ENCODE results near the gene TRAPPC12. TPM values are rescaled to one million over a fixed set of nuclear protein-coding genes. Genes with fewer than 3 reads are reported as not detected.

Gene TRAPPC12
- total RNA-seq, 1 experiment from 2014 or later, result 72.8 TPM

DNA sequence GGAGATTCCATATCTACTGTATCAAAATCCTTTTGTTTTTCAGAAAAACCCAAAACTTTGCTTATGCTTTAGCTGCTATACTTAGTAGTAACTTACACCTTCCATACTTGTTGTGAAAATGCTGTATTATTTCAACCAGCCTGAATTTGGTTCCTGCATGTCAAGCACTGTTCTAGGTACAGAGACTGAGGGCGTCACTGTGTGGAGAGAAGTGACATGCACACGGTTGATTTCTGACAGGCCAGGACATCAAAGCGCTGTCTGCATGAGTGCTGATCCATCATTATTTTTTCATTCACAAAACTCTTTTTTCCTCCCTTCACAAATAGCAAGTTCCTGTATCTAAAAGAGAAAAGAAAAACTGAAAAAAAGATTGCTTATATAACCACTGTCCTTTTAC, 31.6 kb downstream of the TRAPPC12 start:
- Mint-ChIP-seq H3K27ac (no peak overlapping the region), H3K4me1 (no peaks in the 10 kb centered on the region), H3K9me3 (no peaks in the 10 kb centered on the region), H3K4me3 (no peak overlapping the region), H3K36me3 (peaks cover 19% of the 10 kb centered on the region), H3K27me3 (ENCODE audit: low read depth) (no peaks in the 10 kb centered on the region)
- ChIA-PET POLR2A (no interaction called here), CTCF (no interaction called here)
- no peak for ATAC-seq
- no peak for DNase-seq (ENCODE audit: low spot score)
- TF ChIP-seq KAT7 (CRISPR knock-in tag; IDR thresholded peaks at IDR 0.05; ENCODE audit: borderline replicate concordance) (no peak), OVOL2 (CRISPR knock-in tag; IDR thresholded peaks at IDR 0.05; ENCODE audit: borderline replicate concordance) (no peak), ZNF416 (CRISPR knock-in tag; IDR thresholded peaks at IDR 0.05) (no peak), RORB (CRISPR knock-in tag; IDR thresholded peaks at IDR 0.05) (no peak), ZNF396 (CRISPR knock-in tag; IDR thresholded peaks at IDR 0.05; ENCODE audit: borderline replicate concordance) (no peak), NR2C2 (CRISPR knock-in tag; IDR thresholded peaks at IDR 0.05) (no peak)
- TF ChIP-seq, protein P1, sequence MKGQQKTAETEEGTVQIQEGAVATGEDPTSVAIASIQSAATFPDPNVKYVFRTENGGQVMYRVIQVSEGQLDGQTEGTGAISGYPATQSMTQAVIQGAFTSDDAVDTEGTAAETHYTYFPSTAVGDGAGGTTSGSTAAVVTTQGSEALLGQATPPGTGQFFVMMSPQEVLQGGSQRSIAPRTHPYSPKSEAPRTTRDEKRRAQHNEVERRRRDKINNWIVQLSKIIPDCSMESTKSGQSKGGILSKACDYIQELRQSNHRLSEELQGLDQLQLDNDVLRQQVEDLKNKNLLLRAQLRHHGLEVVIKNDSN (CRISPR knock-in tag; IDR thresholded peaks at IDR 0.05), result no peak
- TF ChIP-seq, protein P2, sequence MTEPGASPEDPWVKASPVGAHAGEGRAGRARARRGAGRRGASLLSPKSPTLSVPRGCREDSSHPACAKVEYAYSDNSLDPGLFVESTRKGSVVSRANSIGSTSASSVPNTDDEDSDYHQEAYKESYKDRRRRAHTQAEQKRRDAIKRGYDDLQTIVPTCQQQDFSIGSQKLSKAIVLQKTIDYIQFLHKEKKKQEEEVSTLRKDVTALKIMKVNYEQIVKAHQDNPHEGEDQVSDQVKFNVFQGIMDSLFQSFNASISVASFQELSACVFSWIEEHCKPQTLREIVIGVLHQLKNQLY (CRISPR knock-in tag; IDR thresholded peaks at IDR 0.05), result no peak

DNA sequence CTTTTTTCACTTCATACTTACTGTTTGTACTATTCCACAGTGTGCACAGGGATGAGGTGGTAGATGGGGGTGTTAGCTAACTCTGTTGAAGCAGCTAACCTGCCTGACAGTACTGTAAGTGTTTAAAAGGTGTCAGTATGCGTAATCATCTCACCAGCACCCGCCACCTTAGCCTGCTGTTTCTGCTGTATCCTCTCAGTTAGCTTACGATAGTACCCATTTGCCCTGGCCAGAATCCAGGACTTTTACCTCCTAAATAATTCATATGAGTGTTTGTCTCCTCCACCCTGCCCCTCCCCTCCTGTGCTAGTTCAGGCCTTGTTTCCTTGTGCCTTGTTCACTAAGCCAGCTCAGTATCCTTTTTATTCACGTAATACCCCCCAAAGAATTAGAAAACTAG, 34.2 kb downstream of the TRAPPC12 start:
- H3K4me1 Mint-ChIP-seq, result no peaks in the 10 kb centered on the region
- TF ChIP-seq, protein P3, sequence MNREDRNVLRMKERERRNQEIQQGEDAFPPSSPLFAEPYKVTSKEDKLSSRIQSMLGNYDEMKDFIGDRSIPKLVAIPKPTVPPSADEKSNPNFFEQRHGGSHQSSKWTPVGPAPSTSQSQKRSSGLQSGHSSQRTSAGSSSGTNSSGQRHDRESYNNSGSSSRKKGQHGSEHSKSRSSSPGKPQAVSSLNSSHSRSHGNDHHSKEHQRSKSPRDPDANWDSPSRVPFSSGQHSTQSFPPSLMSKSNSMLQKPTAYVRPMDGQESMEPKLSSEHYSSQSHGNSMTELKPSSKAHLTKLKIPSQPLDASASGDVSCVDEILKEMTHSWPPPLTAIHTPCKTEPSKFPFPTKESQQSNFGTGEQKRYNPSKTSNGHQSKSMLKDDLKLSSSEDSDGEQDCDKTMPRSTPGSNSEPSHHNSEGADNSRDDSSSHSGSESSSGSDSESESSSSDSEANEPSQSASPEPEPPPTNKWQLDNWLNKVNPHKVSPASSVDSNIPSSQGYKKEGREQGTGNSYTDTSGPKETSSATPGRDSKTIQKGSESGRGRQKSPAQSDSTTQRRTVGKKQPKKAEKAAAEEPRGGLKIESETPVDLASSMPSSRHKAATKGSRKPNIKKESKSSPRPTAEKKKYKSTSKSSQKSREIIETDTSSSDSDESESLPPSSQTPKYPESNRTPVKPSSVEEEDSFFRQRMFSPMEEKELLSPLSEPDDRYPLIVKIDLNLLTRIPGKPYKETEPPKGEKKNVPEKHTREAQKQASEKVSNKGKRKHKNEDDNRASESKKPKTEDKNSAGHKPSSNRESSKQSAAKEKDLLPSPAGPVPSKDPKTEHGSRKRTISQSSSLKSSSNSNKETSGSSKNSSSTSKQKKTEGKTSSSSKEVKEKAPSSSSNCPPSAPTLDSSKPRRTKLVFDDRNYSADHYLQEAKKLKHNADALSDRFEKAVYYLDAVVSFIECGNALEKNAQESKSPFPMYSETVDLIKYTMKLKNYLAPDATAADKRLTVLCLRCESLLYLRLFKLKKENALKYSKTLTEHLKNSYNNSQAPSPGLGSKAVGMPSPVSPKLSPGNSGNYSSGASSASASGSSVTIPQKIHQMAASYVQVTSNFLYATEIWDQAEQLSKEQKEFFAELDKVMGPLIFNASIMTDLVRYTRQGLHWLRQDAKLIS (CRISPR knock-in tag; IDR thresholded peaks at IDR 0.05; ENCODE audit: borderline replicate concordance), result no peak
- TF ChIP-seq ZNF219 (CRISPR knock-in tag; IDR thresholded peaks at IDR 0.05; ENCODE audit: borderline replicate concordance), result no peak
- no peak overlapping the region for H3K4me3 Mint-ChIP-seq
- peaks cover 20% of the 10 kb centered on the region for H3K36me3 Mint-ChIP-seq
- ATAC-seq (no peak), DNase-seq (ENCODE audit: low spot score) (no peak)
- no peak overlapping the region for H3K27ac Mint-ChIP-seq
- POLR2A ChIA-PET, result no interaction called here
- CTCF ChIA-PET, result interaction anchor here (4.0 kb wide), 1 partner anchor 10 kb away, joined by 14 read pairs; no protein-coding TSS in a partner anchor
- H3K27me3 Mint-ChIP-seq (ENCODE audit: low read depth), result no peaks in the 10 kb centered on the region
- H3K9me3 Mint-ChIP-seq, result no peaks in the 10 kb centered on the region

DNA sequence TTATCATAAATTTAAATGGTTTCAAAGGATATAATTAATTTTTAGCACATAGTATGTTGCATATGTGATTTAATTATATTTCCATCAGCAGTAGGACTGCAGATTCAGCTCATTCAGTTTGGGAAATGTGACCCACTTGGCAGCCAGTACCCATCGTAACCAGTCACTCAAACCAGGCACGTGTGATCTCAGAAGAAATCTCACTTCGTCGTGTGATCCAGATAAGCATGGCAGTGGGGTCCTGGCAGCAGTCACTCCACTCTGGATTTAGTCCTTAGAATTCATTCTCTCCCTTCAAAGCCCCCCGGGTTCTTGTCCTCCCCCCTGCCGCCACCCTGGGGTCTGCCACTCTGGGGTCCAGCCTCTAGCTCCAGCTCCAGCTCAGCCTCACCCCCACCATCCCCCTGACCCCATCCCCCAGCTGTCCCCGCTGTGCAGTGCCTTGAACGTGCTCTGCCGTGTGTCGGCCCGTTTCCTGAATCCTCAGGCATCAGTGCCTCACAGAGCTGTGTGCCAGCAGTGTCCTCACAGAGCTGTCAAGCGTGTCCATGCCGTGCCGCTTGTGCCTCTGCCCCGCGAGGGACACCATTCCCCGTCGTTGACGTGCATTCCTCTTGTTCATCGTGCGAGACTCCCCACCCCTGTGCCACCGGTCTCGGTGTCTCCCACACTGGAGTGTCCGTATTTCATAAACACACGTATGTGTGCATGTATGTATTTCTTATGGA, 34.8 kb downstream of the TRAPPC12 start:
- DNase-seq (ENCODE audit: low spot score), result no peak
- ChIA-PET POLR2A (no interaction called here), CTCF (interaction anchor here (4.0 kb wide), 1 partner anchor 10 kb away, joined by 14 read pairs; no protein-coding TSS in a partner anchor)
- H3K27me3 Mint-ChIP-seq (ENCODE audit: low read depth), result no peaks in the 10 kb centered on the region
- no peak overlapping the region for H3K27ac Mint-ChIP-seq
- no peaks in the 10 kb centered on the region for H3K4me1 Mint-ChIP-seq
- no peak for ATAC-seq
- H3K36me3 Mint-ChIP-seq, result peaks cover 20% of the 10 kb centered on the region
- no peak overlapping the region for H3K4me3 Mint-ChIP-seq
- H3K9me3 Mint-ChIP-seq, result no peaks in the 10 kb centered on the region
- TF ChIP-seq IRF2 (CRISPR knock-in tag; IDR thresholded peaks at IDR 0.05; ENCODE audit: borderline replicate concordance, low read depth) (no peak), CREM (CRISPR knock-in tag; IDR thresholded peaks at IDR 0.05) (no peak), TP53 (CRISPR knock-in tag; IDR thresholded peaks at IDR 0.05) (no peak), ZNF396 (CRISPR knock-in tag; IDR thresholded peaks at IDR 0.05; ENCODE audit: borderline replicate concordance) (no peak), PRRX2 (CRISPR knock-in tag; IDR thresholded peaks at IDR 0.05) (no peak)
- TF ChIP-seq, protein P4, sequence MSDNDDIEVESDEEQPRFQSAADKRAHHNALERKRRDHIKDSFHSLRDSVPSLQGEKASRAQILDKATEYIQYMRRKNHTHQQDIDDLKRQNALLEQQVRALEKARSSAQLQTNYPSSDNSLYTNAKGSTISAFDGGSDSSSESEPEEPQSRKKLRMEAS (CRISPR knock-in tag; IDR thresholded peaks at IDR 0.05), result no peak
- TF ChIP-seq, protein P5, sequence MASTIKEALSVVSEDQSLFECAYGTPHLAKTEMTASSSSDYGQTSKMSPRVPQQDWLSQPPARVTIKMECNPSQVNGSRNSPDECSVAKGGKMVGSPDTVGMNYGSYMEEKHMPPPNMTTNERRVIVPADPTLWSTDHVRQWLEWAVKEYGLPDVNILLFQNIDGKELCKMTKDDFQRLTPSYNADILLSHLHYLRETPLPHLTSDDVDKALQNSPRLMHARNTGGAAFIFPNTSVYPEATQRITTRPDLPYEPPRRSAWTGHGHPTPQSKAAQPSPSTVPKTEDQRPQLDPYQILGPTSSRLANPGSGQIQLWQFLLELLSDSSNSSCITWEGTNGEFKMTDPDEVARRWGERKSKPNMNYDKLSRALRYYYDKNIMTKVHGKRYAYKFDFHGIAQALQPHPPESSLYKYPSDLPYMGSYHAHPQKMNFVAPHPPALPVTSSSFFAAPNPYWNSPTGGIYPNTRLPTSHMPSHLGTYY (CRISPR knock-in tag; IDR thresholded peaks at IDR 0.05), result no peak
- TF ChIP-seq, protein P6, sequence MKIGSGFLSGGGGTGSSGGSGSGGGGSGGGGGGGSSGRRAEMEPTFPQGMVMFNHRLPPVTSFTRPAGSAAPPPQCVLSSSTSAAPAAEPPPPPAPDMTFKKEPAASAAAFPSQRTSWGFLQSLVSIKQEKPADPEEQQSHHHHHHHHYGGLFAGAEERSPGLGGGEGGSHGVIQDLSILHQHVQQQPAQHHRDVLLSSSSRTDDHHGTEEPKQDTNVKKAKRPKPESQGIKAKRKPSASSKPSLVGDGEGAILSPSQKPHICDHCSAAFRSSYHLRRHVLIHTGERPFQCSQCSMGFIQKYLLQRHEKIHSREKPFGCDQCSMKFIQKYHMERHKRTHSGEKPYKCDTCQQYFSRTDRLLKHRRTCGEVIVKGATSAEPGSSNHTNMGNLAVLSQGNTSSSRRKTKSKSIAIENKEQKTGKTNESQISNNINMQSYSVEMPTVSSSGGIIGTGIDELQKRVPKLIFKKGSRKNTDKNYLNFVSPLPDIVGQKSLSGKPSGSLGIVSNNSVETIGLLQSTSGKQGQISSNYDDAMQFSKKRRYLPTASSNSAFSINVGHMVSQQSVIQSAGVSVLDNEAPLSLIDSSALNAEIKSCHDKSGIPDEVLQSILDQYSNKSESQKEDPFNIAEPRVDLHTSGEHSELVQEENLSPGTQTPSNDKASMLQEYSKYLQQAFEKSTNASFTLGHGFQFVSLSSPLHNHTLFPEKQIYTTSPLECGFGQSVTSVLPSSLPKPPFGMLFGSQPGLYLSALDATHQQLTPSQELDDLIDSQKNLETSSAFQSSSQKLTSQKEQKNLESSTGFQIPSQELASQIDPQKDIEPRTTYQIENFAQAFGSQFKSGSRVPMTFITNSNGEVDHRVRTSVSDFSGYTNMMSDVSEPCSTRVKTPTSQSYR (CRISPR knock-in tag; IDR thresholded peaks at IDR 0.05), result no peak
- TF ChIP-seq, protein P7, sequence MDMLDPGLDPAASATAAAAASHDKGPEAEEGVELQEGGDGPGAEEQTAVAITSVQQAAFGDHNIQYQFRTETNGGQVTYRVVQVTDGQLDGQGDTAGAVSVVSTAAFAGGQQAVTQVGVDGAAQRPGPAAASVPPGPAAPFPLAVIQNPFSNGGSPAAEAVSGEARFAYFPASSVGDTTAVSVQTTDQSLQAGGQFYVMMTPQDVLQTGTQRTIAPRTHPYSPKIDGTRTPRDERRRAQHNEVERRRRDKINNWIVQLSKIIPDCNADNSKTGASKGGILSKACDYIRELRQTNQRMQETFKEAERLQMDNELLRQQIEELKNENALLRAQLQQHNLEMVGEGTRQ (CRISPR knock-in tag; IDR thresholded peaks at IDR 0.05), result no peak
